SK-N-SH (cell line): ENCODE measurements around the gene MYO1E.

ENCODE experiments used
- RAD21 ChIP-seq: IDR thresholded peaks from 2 replicates; pipeline ENCODE4 v1.6.1; 2012; ENCODE audit warnings: mild to moderate bottlenecking, low read length
- USF2 ChIP-seq: fragments of 150-350 bp; IDR thresholded peaks from 2 replicates; pipeline ENCODE4 v1.6.1; 2017; ENCODE audit warnings: antibody characterized with exemption, low read length, low read depth, borderline replicate concordance

GRCh38 chr15:59257140-59257539, 115.5 kb downstream of the MYO1E start:
- TF ChIP-seq USF2 (no peak), RAD21 (no peak)
